Natural killer cell (primary cell): Measurements from ENCODE around the gene PDE4D. TPM values are rescaled to one million over a fixed set of nuclear protein-coding genes. Genes with fewer than 3 reads are reported as not detected.

Experiments used
- ATAC-seq, 3 donors: fragments of 150-1000 bp in 2 of 3; fragments of 200-7000 bp in 1 of 3; cut with Tn5 transposase; 1 replicate in 1 of 3; 2 replicates in 2 of 3; pipeline ENCODE4 v1.10.0; 2021; ENCODE audit warnings: mild to moderate bottlenecking in 2 of 3, moderate library complexity in 2 of 3
- DNase-seq, 2 donors: peaks; one replicate each; pipeline versions ENCODE4 v3.0.0 to v3.0.0-alpha.2; 2013 to 2021; ENCODE audit warnings: mixed read lengths in 1 of 2
- H3K27ac ChIP-seq: one replicate; pipeline ENCODE4 v1.5.1; 2013; ENCODE audit warnings: mild to moderate bottlenecking, low read length
- H3K27me3 ChIP-seq: one replicate; pipeline ENCODE4 v1.6.1; 2013; ENCODE audit warnings: low read length; ENCODE audit not compliant: control insufficient read depth, insufficient read depth
- H3K36me3 ChIP-seq: one replicate; pipeline ENCODE4 v1.6.1; 2013; ENCODE audit warnings: low read length; ENCODE audit not compliant: control insufficient read depth, insufficient read depth
- H3K4me1 ChIP-seq: one replicate; pipeline ENCODE4 v1.6.1; 2013; ENCODE audit warnings: low read length; ENCODE audit not compliant: control insufficient read depth, insufficient read depth
- H3K4me3 ChIP-seq: one replicate; pipeline ENCODE4 v1.5.1; 2013; ENCODE audit warnings: low read length
- H3K9me3 ChIP-seq: one replicate; pipeline ENCODE4 v1.6.1; 2013; ENCODE audit warnings: low read length; ENCODE audit not compliant: control insufficient read depth, insufficient read depth
- H3K27ac Mint-ChIP-seq, 2 donors: one replicate each; pipeline ENCODE4 v1.8.0; 2022; ENCODE audit warnings: mild to moderate bottlenecking in 2 of 2, mixed read lengths in 2 of 2, moderate library complexity in 1 of 2
- H3K27me3 Mint-ChIP-seq, 2 donors: one replicate each; pipeline ENCODE4 v1.8.0; 2022; ENCODE audit warnings: low read depth in 2 of 2, mixed read lengths in 2 of 2
- H3K36me3 Mint-ChIP-seq: one replicate; pipeline ENCODE4 v1.8.0; 2022; ENCODE audit warnings: mixed read lengths
- H3K4me1 Mint-ChIP-seq, 2 donors: one replicate each; pipeline ENCODE4 v1.8.0; 2022; ENCODE audit warnings: mixed read lengths in 2 of 2
- H3K4me3 Mint-ChIP-seq: one replicate; pipeline ENCODE4 v1.8.0; 2022; ENCODE audit warnings: mild to moderate bottlenecking, moderate library complexity, mixed read lengths
- H3K9me3 Mint-ChIP-seq, 2 donors: one replicate each; pipeline ENCODE4 v1.8.0; 2022; ENCODE audit warnings: mixed read lengths in 2 of 2
- WGBS: methylation state at CpG from one replicate; pipeline ENCODE4 v1.1.7; 2013; ENCODE audit warnings: missing lambda C conversion rate; ENCODE audit not compliant: insufficient coverage; 5-methylcytosine and 5-hydroxymethylcytosine counted together
- intact Hi-C: fragments of 100-400 bp; cut with micrococcal nuclease; formaldehyde crosslinking; loops from one replicate; pipeline ENCODE4 v1.14.2; 2022
- total RNA-seq, 4 donors: library from RNA; stranded (reverse); fragments of 120-200 nt in 1 of 4; gene quantifications; one replicate each; pipeline versions ENCODE4 v1.2.3 to v1.2.4, GENCODE V29; 2013 to 2022
- TF ChIP-seq, protein P1 (sequence below): fragments of 200-600 bp; IDR thresholded peaks from one replicate; pipeline ENCODE4 v1.8.0; 2022; ENCODE audit warnings: antibody characterized with exemption

The PDE4D gene
- total RNA-seq, 3 donors from 2014 or later (not counting 1 experiment from before 2014, with no cell fraction given), result 109 to 170 (median 116) TPM

DNA sequence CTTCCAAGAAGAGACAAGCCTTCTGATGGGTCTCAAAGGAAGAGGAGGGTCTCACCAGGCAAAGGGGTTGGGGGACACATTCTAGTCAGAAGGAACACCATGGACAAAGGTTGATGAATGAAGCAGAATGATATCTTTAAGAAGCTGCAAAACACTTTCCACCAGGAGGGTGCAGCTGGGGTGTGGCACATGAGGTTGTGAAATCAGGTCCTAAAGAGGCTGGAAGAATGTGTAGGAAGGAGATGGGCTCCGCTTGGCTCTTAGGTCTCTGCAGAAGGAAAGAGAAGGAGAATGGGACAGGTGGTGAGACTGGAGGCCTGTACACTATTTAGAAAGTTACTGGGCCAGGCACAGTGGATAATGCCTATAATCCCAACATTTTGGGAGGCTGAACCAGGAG is 328.6 kb downstream of the PDE4D start:
- no peaks in the 10 kb centered on the region for H3K27me3 ChIP-seq
- Mint-ChIP-seq H3K27ac (no peak overlapping the region), H3K9me3 (no peaks in the 10 kb centered on the region), H3K36me3 (no peaks in the 10 kb centered on the region), H3K4me1 (peaks cover 22 to 26% of the 10 kb centered on the region in 2 donors), H3K4me3 (no peak overlapping the region), H3K27me3 (no peaks in the 10 kb centered on the region)
- H3K9me3 ChIP-seq, result no peaks in the 10 kb centered on the region
- no peak overlapping the region for H3K27ac ChIP-seq
- intact Hi-C loops, result no loop called here
- no peak overlapping the region for H3K4me3 ChIP-seq
- peaks cover 6% of the 10 kb centered on the region for H3K4me1 ChIP-seq
- DNase-seq (no peak), ATAC-seq (no peak)
- WGBS, result 96% methylated on average over 1 of the region's 1 CpG
- TF ChIP-seq, protein P1, sequence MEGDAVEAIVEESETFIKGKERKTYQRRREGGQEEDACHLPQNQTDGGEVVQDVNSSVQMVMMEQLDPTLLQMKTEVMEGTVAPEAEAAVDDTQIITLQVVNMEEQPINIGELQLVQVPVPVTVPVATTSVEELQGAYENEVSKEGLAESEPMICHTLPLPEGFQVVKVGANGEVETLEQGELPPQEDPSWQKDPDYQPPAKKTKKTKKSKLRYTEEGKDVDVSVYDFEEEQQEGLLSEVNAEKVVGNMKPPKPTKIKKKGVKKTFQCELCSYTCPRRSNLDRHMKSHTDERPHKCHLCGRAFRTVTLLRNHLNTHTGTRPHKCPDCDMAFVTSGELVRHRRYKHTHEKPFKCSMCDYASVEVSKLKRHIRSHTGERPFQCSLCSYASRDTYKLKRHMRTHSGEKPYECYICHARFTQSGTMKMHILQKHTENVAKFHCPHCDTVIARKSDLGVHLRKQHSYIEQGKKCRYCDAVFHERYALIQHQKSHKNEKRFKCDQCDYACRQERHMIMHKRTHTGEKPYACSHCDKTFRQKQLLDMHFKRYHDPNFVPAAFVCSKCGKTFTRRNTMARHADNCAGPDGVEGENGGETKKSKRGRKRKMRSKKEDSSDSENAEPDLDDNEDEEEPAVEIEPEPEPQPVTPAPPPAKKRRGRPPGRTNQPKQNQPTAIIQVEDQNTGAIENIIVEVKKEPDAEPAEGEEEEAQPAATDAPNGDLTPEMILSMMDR, result no peak
- H3K36me3 ChIP-seq, result no peaks in the 10 kb centered on the region

DNA sequence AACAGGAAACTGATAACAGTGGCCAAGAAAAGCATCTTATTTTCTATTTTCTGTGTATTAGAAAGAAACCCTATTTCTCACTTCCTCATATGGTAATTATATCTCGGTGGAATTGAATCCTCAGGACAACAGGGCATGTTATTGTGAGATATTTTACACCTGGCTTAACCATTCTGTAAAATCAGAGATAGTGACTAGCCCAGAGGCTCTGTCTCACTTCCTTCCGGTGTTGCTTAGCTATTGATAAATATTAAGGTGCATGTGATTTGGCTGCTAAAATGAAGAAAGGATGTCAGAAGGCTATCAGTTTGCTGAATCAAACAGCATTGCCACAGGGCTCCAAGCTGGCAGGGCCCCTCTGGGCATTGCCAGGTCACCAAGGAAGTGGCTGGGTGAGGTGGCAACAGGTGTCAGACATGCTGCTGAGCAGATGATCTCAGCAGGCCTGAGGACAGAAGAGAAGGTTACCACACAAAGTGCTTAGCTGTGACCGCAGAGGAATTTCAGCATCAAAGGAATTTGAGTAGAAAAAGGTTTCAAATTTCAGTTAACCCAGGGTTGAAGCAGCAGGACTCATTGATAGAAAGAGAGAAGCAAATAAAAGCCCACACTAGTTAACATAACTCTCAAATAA is 330.7 kb downstream of the PDE4D start:
- Mint-ChIP-seq H3K27me3 (no peaks in the 10 kb centered on the region), H3K9me3 (no peaks in the 10 kb centered on the region), H3K4me1 (peaks cover 12 to 19% of the 10 kb centered on the region in 2 donors), H3K36me3 (no peaks in the 10 kb centered on the region), H3K4me3 (no peak overlapping the region), H3K27ac (peak overlapping the region; percentile 81 to 82)
- Histone ChIP-seq H3K4me1 (peaks cover 6% of the 10 kb centered on the region), H3K9me3 (no peaks in the 10 kb centered on the region), H3K36me3 (no peaks in the 10 kb centered on the region), H3K27me3 (no peaks in the 10 kb centered on the region), H3K4me3 (no peak overlapping the region), H3K27ac (peak overlapping the region; percentile 67)
- TF ChIP-seq, protein P1, result no peak
- ATAC-seq (peak; percentile 86 to 93 (median 87)), DNase-seq (peak; percentile 40 to 52)
- intact Hi-C loops, result no loop called here
- WGBS, result 5% methylated on average over 3 of the region's 3 CpGs

DNA sequence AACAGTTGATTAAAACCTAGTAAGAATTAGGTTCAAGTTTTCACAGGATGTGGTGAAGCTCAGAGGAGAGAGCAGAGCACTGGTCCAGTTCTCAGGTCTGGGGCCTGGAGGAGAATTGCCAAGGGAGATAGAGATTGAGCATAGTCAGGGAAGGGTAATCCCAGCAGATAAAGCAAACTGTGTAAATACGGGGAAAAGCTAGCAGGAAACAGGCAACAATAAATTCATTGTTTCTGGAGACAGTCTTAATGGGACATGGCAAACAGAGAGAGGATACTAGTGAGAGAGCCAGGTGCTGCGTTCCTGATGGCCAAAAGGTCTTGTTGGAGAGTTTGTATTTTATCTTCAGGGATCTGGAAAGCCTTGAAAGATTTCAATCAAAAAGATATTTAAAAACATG is 333.0 kb downstream of the PDE4D start:
- Mint-ChIP-seq H3K36me3 (no peaks in the 10 kb centered on the region), H3K27ac (no peak overlapping the region), H3K4me1 (peaks cover 12 to 19% of the 10 kb centered on the region in 2 donors), H3K9me3 (no peaks in the 10 kb centered on the region), H3K4me3 (no peak overlapping the region), H3K27me3 (no peaks in the 10 kb centered on the region)
- no peak for ATAC-seq
- 95% methylated on average over 2 of the region's 2 CpGs for WGBS
- H3K36me3 ChIP-seq, result no peaks in the 10 kb centered on the region
- no peak overlapping the region for H3K27ac ChIP-seq
- no peak for DNase-seq
- no peaks in the 10 kb centered on the region for H3K9me3 ChIP-seq
- no peaks in the 10 kb centered on the region for H3K27me3 ChIP-seq
- TF ChIP-seq, protein P1, result no peak
- no peak overlapping the region for H3K4me3 ChIP-seq
- intact Hi-C loops, result no loop called here
- peaks cover 6% of the 10 kb centered on the region for H3K4me1 ChIP-seq

DNA sequence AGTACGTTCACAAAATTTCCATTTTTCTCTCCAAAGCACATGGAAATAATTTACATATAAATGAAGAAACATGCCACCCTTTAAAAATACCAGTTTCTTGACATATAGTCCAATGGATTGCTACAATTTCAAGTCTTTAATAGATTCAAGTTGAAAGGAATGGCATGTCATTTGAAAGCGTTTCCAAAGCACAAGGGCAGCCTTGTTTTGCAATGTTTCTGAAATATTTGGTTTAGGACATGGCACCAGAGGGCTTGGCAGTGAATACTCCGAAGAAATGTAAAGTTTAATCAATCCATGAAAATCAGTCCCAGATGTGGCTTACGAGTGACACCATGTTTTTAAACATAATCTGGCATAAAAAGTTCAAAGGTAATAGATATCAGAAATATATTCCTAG is 333.7 kb downstream of the PDE4D start:
- H3K9me3 Mint-ChIP-seq, result no peaks in the 10 kb centered on the region
- whole genome bisulfite sequencing, result 88% methylated on average over 3 of the region's 4 CpGs

More for the DNA sequence above, 333.7 kb downstream of the PDE4D start:
- Mint-ChIP-seq H3K4me1 (peaks cover 12 to 19% of the 10 kb centered on the region in 2 donors), H3K27ac (no peak overlapping the region), H3K36me3 (no peaks in the 10 kb centered on the region), H3K4me3 (no peak overlapping the region), H3K27me3 (no peaks in the 10 kb centered on the region)
- Histone ChIP-seq H3K4me3 (no peak overlapping the region), H3K4me1 (peaks cover 6% of the 10 kb centered on the region), H3K9me3 (no peaks in the 10 kb centered on the region), H3K27me3 (no peaks in the 10 kb centered on the region), H3K27ac (no peak overlapping the region), H3K36me3 (no peaks in the 10 kb centered on the region)
- intact Hi-C loops, result no loop called here
- DNase-seq (no peak), ATAC-seq (no peak)
- TF ChIP-seq, protein P1, result no peak
